ENCODE measurements around the gene BMPR1A. TPM values are rescaled to one million over a fixed set of nuclear protein-coding genes. Genes with fewer than 3 reads are reported as not detected.

The BMPR1A gene
- total RNA-seq, 1 experiment from 2014 or later: 42.6 TPM

- ChIA-PET POLR2A (interaction anchor here (0.5 kb wide), 1 partner anchor 20 kb away, joined by 3 read pairs; no protein-coding TSS in a partner anchor), CTCF (interaction anchor here (1.0 kb wide), 1 partner anchor 25 kb away, joined by 3 read pairs; no protein-coding TSS in a partner anchor), RAD21 (ENCODE audit: low non-redundant PET in 1 of 2, low total read pairs in 2 of 2, uncharacterized antibody in 2 of 2, unreplicated experiment in 2 of 2) (interaction anchor here in 1 of 2 experiments (1.1 kb wide), 1 partner anchor 16 kb away, joined by 3 read pairs; no protein-coding TSS in a partner anchor)
- BruUV-seq (replicated peaks): no TSS peak
- ATAC-seq (no peak), DNase-seq (ENCODE audit: low read depth, low spot score) (no peak)
- no peaks in the 10 kb centered on the region for H3K36me3 ChIP-seq (ENCODE audit: control insufficient read depth in 1 of 2, insufficient read depth in 2 of 2, low read length in 2 of 2)
- H3K27me3 ChIP-seq (ENCODE audit: insufficient read depth, low read length): no peaks in the 10 kb centered on the region
- H3K9me3 ChIP-seq (ENCODE audit: control insufficient read depth in 1 of 2, insufficient read depth in 1 of 2, low read depth in 1 of 2, low read length in 2 of 2): no peaks in the 10 kb centered on the region
- H3K27ac ChIP-seq (ENCODE audit: low read depth, low read length): no peak overlapping the region
- H2AFZ ChIP-seq (ENCODE audit: low read depth, low read length, poor library complexity, severe bottlenecking): no peak overlapping the region
- no peaks in the 10 kb centered on the region for H3K79me2 ChIP-seq (ENCODE audit: insufficient read depth, low read length)
- H3K9me2 ChIP-seq (ENCODE audit: insufficient read depth): no peaks in the 10 kb centered on the region
- TF ChIP-seq SRF (IDR thresholded peaks at IDR 0.05; ENCODE audit: low read depth) (no peak), ELF1 (IDR thresholded peaks at IDR 0.05; ENCODE audit: borderline replicate concordance, low read depth) (no peak), TCF7L2 (IDR thresholded peaks at IDR 0.05; ENCODE audit: borderline replicate concordance, extremely low read depth, insufficient read depth, insufficient read length) (no peak), POLR2AphosphoS5 (IDR thresholded peaks at IDR 0.05; ENCODE audit: low read depth, low read length) (no peak), ZFX (IDR thresholded peaks at IDR 0.05) (no peak), RAD21 (IDR thresholded peaks at IDR 0.05; ENCODE audit: low read depth) (no peak), CBX3 (IDR thresholded peaks at IDR 0.05; ENCODE audit: low read depth) (no peak), SP1 (IDR thresholded peaks at IDR 0.05; ENCODE audit: low read depth) (no peak), FOSL1 (IDR thresholded peaks at IDR 0.05; ENCODE audit: low read depth) (no peak), POLR2A (IDR thresholded peaks at IDR 0.05; ENCODE audit: borderline replicate concordance, extremely low read depth, insufficient read depth, insufficient read length) (no peak), MAX (IDR thresholded peaks at IDR 0.05) (no peak), EGR1 (IDR thresholded peaks at IDR 0.05; ENCODE audit: low read depth) (no peak)
- TF ChIP-seq, protein P1, sequence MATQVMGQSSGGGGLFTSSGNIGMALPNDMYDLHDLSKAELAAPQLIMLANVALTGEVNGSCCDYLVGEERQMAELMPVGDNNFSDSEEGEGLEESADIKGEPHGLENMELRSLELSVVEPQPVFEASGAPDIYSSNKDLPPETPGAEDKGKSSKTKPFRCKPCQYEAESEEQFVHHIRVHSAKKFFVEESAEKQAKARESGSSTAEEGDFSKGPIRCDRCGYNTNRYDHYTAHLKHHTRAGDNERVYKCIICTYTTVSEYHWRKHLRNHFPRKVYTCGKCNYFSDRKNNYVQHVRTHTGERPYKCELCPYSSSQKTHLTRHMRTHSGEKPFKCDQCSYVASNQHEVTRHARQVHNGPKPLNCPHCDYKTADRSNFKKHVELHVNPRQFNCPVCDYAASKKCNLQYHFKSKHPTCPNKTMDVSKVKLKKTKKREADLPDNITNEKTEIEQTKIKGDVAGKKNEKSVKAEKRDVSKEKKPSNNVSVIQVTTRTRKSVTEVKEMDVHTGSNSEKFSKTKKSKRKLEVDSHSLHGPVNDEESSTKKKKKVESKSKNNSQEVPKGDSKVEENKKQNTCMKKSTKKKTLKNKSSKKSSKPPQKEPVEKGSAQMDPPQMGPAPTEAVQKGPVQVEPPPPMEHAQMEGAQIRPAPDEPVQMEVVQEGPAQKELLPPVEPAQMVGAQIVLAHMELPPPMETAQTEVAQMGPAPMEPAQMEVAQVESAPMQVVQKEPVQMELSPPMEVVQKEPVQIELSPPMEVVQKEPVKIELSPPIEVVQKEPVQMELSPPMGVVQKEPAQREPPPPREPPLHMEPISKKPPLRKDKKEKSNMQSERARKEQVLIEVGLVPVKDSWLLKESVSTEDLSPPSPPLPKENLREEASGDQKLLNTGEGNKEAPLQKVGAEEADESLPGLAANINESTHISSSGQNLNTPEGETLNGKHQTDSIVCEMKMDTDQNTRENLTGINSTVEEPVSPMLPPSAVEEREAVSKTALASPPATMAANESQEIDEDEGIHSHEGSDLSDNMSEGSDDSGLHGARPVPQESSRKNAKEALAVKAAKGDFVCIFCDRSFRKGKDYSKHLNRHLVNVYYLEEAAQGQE (IDR thresholded peaks at IDR 0.05; ENCODE audit: low read depth): no peak
- no peak overlapping the region for H3K4me3 ChIP-seq (replicated peaks in 1 of 2; ENCODE audit: low read depth in 1 of 2, low read length in 2 of 2)
- intact Hi-C loops (cut with micrococcal nuclease): no loop called here
- no peak overlapping the region for H3K4me2 ChIP-seq (ENCODE audit: low read length)
- H3K4me1 ChIP-seq (ENCODE audit: control insufficient read depth in 1 of 2, insufficient read depth in 2 of 2, low read length in 2 of 2): peaks cover 0 to 20% of the 10 kb centered on the region in 2 experiments; a peak in 2 of 4 replicates
- H4K20me1 ChIP-seq (ENCODE audit: insufficient read depth): no peaks in the 10 kb centered on the region
- H3K9ac ChIP-seq (ENCODE audit: low read length): no peak overlapping the region
Observed at GRCh38 chr10:86944471-86944870, 188.1 kb downstream of the BMPR1A start.
